NCI-H748 (cell line): ENCODE results near the gene SLC41A1.

Experiments
- DNase-seq: peaks from one replicate; lab custom pipeline; 2025; ENCODE audit not compliant: unreplicated experiment; lab: John Stamatoyannopoulos, UW

SLC41A1 gene

DNA sequence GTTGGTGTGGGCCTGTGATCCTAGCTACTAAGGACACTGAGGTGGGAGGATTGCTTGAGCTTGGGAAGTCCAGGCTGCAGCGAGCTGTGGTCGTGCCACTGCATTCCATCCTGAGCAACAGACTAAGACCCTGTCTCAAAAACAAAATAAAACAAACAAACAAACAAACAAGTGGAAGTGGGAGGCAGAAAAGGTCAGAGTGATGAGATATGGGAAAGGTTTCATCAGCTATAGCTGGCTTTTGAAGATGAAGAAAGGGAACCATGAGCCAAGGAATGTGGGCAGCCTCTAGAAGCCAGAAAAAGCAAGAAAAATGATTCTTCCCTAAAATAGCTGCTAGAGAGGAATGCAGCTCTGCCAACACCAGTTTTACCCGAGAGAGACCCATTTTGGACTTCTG, 52.4 kb downstream of the SLC41A1 start:
- DNase-seq = no peak

DNA sequence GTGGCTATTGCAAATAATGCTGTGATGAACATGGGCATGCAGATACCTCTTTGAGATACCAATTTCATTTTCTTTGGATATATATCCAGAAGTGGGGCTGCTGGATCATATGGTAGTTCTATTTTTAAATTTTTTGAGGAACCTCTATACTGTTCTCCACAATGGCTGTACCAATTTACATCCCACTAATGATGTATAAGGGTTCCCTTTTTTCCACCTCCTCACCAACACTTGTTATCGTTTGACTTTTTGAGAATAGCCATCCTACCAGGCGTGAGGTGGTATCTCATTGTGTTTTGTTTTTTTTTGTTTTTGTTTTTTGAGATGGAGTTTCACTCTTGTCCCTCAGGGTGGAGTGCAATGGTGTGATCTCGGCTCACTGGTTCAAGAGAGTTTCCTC, 56.4 kb downstream of the SLC41A1 start:
- no peak for DNase-seq

DNA sequence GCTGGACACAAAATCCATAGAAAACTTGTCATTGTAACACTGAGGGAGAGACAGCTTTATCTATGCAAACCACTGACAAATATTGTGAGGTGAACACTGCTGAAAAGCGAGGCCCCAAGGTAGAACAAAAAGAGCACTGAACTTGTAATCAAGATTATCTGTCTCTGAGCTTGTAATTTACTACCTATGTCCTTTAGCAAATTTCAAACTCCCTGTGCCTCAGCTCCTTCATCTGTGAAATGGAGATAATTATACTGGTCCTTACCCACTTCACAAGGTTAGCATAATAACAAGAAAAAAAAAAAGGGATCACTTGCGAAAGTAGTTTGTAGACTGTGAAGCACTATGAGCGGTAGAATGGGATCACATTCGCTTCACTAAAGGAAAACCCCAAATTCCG, 58.1 kb downstream of the SLC41A1 start:
- no peak for DNase-seq

DNA sequence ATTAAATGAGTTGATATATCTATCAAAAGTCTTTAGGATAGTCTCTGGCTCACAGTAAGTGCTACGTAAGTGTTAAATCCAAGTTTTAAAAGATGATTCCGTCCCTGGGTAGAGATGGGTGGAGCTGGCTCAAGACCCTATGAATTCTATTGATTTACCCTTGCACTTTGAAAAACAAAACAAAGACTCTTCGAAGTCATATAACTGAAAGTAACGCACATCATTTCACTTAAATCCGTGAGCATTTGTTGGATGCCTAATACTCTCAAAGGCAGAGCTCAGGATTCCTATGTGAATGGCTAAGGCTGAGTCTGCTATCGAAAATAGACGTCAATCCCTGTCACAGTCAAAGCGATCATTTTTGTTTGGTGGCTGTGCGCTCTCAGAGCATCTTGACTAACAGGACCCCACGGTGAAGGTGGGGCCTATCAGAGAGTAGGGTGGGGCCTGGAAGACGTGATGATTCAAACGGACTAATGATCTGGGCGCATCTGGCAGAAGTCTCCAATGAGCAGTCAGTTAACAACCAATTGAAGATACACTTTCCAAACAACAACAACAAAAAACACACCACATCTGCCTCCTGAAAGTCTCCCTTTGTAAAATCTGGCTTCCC, 61.9 kb downstream of the SLC41A1 start:
- DNase-seq = peak; percentile 6

DNA sequence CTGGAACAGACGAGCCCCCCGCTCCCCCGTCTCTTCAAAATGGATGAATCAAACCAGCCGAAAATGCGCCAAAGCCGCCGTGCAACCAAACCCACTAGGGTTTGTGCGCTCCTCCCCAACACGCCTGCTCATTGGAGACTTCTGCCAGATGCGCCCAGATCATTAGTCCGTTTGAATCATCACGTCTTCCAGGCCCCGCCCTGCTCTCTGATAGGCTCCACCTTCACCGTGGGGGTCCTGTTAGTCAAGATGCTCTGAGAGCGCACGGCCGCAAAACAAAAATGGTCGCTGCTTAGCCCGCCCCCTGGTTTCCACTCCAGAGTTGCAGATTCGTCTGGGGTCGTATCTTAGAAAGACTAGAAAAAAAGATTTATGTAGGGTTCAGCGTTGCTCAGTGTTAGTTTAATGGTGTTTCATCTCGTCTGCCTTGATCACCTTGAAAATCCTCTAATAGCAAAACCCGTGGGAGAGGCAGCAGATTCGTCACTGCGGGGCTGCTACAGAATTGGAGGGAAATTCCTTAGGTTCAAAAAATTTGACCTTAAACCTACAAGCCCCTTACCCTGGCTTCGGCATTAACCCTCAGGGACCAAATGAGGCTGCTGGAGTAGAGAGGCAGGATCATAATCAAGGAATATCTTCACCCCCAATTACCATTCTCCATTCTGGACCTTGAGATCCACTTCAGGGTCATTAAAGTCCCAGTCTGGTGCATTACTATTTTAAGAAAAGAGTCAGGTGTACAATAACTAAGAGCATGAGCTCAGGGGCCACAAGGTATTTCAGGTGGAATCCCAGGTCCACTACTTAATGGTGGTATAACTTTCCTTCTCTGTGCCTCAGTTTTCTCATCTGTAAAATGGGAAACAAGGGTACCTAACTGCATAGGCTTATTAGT, 62.6 kb downstream of the SLC41A1 start, which contains the start of gene NUCKS1:
TSS of gene NUCKS1 (minus strand) at position 45 of the 898 bp plus-strand sequence. CDS start 209 bp downstream, outside the sequence.
- DNase-seq = peak; percentile 97

DNA sequence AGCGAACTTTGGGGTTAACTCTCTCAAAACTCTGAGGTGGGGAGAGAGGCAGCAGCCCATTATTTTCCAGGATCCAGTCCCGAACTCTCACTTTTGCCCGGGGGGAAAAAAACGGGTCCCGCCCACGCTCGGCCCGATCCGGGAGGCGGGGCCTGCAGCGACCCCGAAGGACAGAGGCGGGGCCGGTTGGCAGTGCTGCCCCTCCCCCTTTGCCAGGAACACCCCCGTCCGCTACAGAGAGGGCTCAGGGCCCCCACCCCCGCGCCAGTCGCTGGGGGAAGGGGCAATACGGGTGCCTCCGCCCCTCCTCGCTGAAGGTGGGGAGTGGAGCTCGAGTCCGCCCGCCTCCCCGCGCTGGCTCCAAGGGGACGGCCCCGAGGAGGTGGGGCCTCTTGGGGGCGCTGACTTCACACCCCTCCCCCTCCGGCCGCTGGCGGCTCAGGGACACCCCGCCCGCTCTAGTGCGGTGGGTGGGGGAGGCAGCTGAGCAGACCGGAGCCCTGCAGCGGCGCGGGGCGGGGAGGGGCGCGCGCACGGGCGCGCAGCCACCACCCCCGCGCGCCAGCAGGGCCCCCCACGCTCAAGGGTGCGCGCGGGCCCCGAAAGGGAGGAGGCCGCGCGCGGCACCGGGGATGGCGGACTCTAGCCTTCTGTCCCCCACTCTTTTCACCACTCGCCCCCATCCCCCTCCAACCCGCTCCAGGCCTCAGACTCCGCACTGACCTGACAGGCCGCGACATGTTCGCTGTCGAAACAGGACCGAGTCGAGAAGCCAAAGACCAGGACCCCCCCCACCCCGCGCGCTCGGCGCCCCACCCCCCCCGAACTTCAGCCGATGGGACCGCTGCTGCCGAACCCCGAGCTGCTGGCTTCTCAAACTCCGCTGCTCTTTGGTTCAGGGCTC, 63.5 kb downstream of the SLC41A1 start:
- DNase-seq = peak; percentile 95

DNA sequence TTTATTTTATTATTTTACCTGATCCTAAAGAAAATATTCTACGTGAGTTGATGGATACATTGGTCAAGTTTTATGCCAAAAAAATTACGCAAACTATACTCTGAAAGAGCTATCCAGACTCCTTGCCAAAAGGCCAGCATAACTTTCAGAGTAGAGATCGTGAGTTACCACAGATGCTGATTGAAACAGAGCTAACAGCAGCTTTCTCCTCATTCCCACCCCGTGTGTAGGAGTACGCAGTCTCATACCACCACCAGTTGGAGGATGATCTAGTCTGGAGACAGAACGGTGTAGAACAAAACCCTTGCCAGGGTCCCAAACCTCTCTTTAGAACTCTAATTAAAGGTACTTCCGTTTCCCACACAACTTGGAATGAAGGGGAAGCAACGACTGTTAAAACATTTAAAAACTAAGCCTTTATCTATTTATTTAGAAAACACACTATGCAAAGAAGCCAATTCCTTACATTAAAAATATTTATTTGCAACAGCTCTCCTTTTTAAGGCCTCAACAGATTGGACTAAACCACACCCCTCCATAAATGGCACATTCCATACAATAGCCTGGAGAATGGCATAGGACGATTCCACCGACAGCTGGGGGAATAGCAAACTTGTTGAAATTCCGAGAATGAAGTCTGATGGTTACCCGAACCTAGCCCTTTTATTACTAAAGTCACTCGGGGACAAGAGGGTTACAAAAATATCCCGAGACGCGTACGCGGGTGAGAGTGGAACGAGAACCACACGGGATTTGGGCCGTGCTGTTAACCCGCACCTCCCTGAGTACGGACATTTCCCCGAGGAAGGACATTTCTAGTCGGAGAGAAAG, 64.4 kb downstream of the SLC41A1 start:
- peak; percentile 62 for DNase-seq

DNA sequence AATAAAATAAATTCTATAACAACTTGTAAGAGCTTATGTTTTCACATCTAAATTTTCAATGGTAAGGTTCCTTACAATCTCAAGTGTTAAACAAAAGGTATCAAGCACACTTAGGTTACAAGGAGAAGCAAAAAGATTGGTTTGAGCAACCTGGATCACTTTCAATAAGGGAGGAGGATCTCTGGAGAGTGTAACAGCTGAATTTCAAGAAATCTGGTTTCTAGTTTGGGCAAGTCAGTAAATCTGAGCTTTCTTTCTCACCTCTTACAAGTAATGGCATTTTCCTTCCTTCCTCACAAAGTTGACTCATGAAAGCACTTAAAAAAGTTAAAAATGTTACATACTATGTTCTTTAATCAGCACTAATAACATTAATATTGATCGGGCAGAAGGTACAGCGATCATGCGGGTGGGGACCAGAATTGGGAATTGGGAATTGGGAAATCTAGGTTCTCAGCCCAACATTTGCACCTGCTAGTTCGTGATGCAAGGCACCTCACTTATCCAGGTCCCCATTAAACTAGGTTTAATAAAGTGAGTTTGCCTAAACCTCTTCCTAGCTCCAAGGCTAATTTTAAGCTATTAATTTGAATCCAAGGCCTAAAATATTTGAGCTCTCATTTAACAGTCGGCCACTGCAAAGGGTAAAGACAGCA, 66.1 kb downstream of the SLC41A1 start:
- no peak for DNase-seq

DNA sequence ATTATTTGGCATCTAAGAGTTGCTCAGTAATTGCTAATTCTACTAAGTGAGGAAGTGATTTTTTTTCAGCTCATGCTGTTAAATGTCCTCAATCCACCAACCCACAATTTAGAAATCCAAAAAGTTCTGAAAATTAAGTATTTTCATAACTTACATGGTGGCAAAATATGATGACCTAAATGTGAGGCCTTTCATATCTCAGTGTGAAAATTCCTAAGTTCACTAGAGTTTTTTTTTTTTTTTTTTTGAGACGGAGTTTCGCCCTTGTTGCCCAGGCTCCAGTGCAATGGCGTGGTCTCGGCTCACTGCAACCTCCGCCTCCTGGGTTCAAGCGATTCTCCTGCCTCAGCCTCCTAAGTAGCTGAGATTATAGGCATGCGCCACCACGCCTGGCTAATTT, 68.6 kb downstream of the SLC41A1 start:
- no peak for DNase-seq

DNA sequence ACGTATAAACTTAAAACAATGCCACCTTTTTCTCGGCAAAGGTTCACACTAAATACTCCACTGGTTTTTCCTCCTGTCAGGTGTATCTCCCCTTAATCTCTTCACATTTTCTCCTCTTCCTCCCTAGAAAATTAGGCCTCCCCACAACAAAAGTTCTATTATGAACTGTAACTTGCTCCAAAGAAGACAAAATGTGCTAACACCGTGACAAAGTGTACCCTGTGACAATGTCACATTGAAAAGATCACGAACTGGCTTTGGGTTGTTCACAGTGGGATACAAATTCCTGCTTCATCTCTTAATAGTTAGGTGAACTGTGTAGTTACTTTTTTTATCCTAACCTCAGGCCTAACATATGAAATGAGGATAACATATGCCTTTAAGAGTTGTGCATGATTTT, 69.0 kb downstream of the SLC41A1 start:
- DNase-seq = no peak

DNA sequence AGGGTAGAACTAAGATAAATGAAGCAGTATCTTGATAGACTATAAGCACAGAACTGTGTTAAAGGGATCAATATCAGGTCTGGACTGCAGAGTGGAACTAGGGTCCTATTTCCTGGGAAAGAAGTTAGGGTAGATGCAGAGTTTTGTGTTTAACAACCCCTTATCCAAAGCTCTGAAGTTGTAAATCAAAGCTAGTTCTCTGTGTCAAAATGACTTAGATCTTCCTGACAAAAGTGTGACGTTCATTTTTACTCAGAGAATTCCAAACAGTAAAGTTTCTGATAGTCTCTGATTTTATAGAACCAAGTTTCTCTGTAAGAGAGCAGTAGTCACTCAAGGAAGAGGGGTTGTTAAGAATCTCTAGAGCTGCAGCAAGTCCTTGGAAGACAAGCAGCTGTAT, 71.3 kb downstream of the SLC41A1 start:
- no peak for DNase-seq

DNA sequence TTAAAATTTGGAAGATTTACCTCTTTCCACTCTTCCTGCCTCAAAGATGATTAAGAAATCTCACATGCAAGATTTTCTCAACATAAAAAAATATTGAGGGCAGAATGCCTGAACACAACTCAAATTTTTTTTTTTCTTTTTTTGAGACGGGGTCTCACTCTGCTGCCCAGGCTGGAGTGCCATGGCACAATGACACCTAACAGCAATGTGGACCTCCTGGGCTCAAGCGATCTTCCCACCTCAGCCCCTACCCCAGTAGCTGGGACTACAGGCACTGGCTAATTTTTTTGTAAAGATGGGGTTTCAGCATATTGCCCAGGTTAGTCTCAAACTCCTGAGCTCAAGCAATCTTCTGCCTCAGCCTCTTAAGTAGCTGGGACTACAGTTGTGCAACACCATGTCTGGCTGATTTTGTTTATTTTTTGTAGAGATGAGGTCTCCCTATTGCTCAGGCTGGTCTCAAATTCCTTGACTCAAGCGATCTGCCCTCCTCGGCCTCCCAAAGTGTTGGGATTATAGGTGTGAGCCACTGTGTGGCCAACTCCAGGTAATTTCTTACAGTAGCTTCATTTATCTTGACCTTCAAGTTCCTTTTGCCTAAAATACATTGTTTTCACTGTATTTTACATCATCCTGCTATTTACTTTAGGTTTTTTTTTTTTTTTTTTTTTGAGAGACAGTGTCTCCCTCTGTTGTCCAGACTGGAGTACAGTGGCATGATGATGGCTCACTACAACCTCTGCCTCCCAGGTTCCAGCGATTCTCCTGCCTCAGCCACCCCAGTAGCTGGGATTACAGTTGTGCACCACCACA, 73.4 kb downstream of the SLC41A1 start:
- DNase-seq = no peak
